Endothelial cell of umbilical vein (primary cell): Measurements from ENCODE around the gene CD200R1L. TPM values are rescaled to one million over a fixed set of nuclear protein-coding genes. Genes with fewer than 3 reads are reported as not detected.

Source experiments
- BruUV-seq: library from RNA; stranded (reverse); fragments of 400-500 nt; replicated peaks from 2 replicates; lab custom pipeline; 2021; lab: Mats Ljungman, UMichigan
- CTCF ChIA-PET: fragments of 300-600, 350-600 bp; sonication (Branson Sonifier 250); formaldehyde crosslinking; loops from one replicate; lab custom pipeline; 2021; ENCODE audit warnings: antibody characterized with exemption, inconsistent platforms; lab: Charles Lee
- POLR2A ChIA-PET: fragments of 300-600, 350-600 bp; sonication (Branson Sonifier 250); formaldehyde crosslinking; loops from one replicate; lab custom pipeline; 2021; ENCODE audit warnings: antibody characterized with exemption, inconsistent platforms; lab: Charles Lee
- DNase-seq: peaks from one replicate; pipeline ENCODE4 v3.0.0-alpha.2; 2011; ENCODE audit warnings: low read depth, low spot score
- FAIRE-seq: peaks from 2 replicates; lab custom pipeline; 2011; peaks lifted over from hg19 to GRCh38; lab: Jason Lieb, UNC
- H2AFZ ChIP-seq: 2 replicates; pipeline ENCODE4 v1.6.0; 2012; ENCODE audit warnings: low read depth, low read length, control low read depth, inconsistent platforms
- H3K27ac ChIP-seq: 2 replicates; pipeline ENCODE4 v1.5.1; 2011; ENCODE audit warnings: low read depth, mild to moderate bottlenecking, control low read depth, low read length, moderate library complexity; ENCODE audit not compliant: insufficient read depth
- H3K27me3 ChIP-seq, 2 experiments: 2 replicates each; pipeline versions ENCODE4 v1.6.0 to v1.6.1; 2011; ENCODE audit warnings: low read length in 2 of 2, mixed read lengths in 1 of 2; ENCODE audit not compliant: control insufficient read depth in 2 of 2, insufficient read depth in 2 of 2
- H3K36me3 ChIP-seq, 2 experiments: 2 replicates in 1 of 2; 3 replicates in 1 of 2; pipeline ENCODE4 v1.5.1; 2011; ENCODE audit warnings: low read length in 2 of 2, mild to moderate bottlenecking in 1 of 2, moderate library complexity in 1 of 2; ENCODE audit not compliant: control insufficient read depth in 2 of 2, insufficient read depth in 2 of 2; ENCODE audit errors: extremely low read depth in 1 of 2
- H3K4me1 ChIP-seq: 3 replicates; pipeline ENCODE4 v1.5.1; 2011; ENCODE audit warnings: mild to moderate bottlenecking, low read length; ENCODE audit not compliant: control insufficient read depth, insufficient read depth; ENCODE audit errors: extremely low read depth
- H3K4me2 ChIP-seq: 2 replicates; pipeline ENCODE4 v1.6.1; 2011; ENCODE audit warnings: low read length, control low read depth, mixed read lengths; ENCODE audit not compliant: insufficient read depth
- H3K4me3 ChIP-seq, 3 experiments: fragments of 200-600 bp in 1 of 3; sonication (generic), shearing (Covaris generic) in 1 of 3; replicated peaks in 1 of 3; 2 replicates each; pipeline ENCODE4 v1.5.1; 2011 to 2016; ENCODE audit warnings: control low read depth in 3 of 3, low read length in 3 of 3, mild to moderate bottlenecking in 2 of 3, inconsistent platforms in 1 of 3, low read depth in 1 of 3, moderate library complexity in 1 of 3; ENCODE audit not compliant: insufficient read depth in 1 of 3
- H3K79me2 ChIP-seq: 2 replicates; pipeline ENCODE4 v1.6.0; 2012; ENCODE audit warnings: low read length, inconsistent platforms; ENCODE audit not compliant: control insufficient read depth, insufficient read depth
- H3K9ac ChIP-seq: replicated peaks from 2 replicates; pipeline ENCODE3; 2011; ENCODE audit warnings: low read length, control low read depth; ENCODE audit not compliant: insufficient read depth; ENCODE audit errors: extremely low read depth
- H3K9me1 ChIP-seq: replicated peaks from 3 replicates; pipeline ENCODE4 v1.6.0; 2011; ENCODE audit warnings: mild to moderate bottlenecking, low read length; ENCODE audit not compliant: control insufficient read depth, insufficient read depth; ENCODE audit errors: extremely low read depth
- H3K9me3 ChIP-seq: replicated peaks from 2 replicates; pipeline ENCODE4 v1.5.1; 2012; ENCODE audit warnings: low read length, inconsistent platforms; ENCODE audit not compliant: control insufficient read depth, insufficient read depth
- H4K20me1 ChIP-seq: replicated peaks from 2 replicates; pipeline ENCODE3; 2011; ENCODE audit warnings: mild to moderate bottlenecking, low read length; ENCODE audit not compliant: control insufficient read depth, insufficient read depth; ENCODE audit errors: extremely low read depth
- CTCF ChIP-seq, 2 donors: IDR thresholded peaks; 1 replicate in 1 of 2; 2 replicates in 1 of 2; pipeline ENCODE4 v1.5.1; 2011; ENCODE audit warnings: low read length in 2 of 2, mild to moderate bottlenecking in 2 of 2, moderate library complexity in 2 of 2, control low read depth in 1 of 2, inconsistent platforms in 1 of 2, low read depth in 1 of 2; ENCODE audit not compliant: insufficient read depth in 1 of 2; ENCODE audit errors: extremely low read depth in 1 of 2
- EZH2 ChIP-seq: IDR thresholded peaks from 2 replicates; pipeline ENCODE4 v1.6.1; 2012; ENCODE audit warnings: borderline replicate concordance, low read depth, mild to moderate bottlenecking, moderate library complexity, low read length, inconsistent platforms; ENCODE audit not compliant: severe bottlenecking
- FOS ChIP-seq: IDR thresholded peaks from 2 replicates; pipeline ENCODE4 v1.6.1; 2011; ENCODE audit warnings: mild to moderate bottlenecking, low read length, moderate library complexity, borderline replicate concordance; ENCODE audit not compliant: insufficient read depth
- GATA2 ChIP-seq: IDR thresholded peaks from 2 replicates; pipeline ENCODE4 v1.7.0; 2011; ENCODE audit warnings: low read depth, mild to moderate bottlenecking, moderate library complexity, mixed read lengths, low read length; ENCODE audit not compliant: insufficient read length, insufficient read depth
- JUN ChIP-seq: IDR thresholded peaks from 2 replicates; pipeline ENCODE4 v1.6.1; 2011; ENCODE audit warnings: borderline replicate concordance, low read depth; ENCODE audit not compliant: insufficient read length, insufficient read depth
- MAX ChIP-seq: IDR thresholded peaks from 2 replicates; pipeline ENCODE4 v1.6.1; 2011; ENCODE audit not compliant: insufficient read depth, insufficient read length
- MYC ChIP-seq: IDR thresholded peaks from one replicate; pipeline ENCODE4 v1.6.1; 2011; ENCODE audit warnings: mild to moderate bottlenecking, low read depth, low read length
- POLR2A ChIP-seq: IDR thresholded peaks from 2 replicates; pipeline ENCODE4 v1.6.1; 2012; ENCODE audit warnings: low read depth, mild to moderate bottlenecking, control low read depth, low read length
- POLR2AphosphoS5 ChIP-seq: IDR thresholded peaks from 2 replicates; pipeline ENCODE4 v1.6.1; 2012; ENCODE audit warnings: low read depth, mild to moderate bottlenecking, control low read depth, low read length, moderate library complexity; ENCODE audit not compliant: insufficient read depth
- dilution Hi-C: fragments of 300-500 bp; cut with MboI; formaldehyde crosslinking; loops from one replicate; pipeline ENCODE4 v1.15.0; 2019; ENCODE audit warnings: low sequenced_read_pairs; ENCODE audit not compliant: extremely low pct_ligation_motif_present
- intact Hi-C: fragments of 100-400 bp; cut with micrococcal nuclease; formaldehyde crosslinking; loops from one replicate; pipeline ENCODE4 v1.10.0; 2022
- polyA plus RNA-seq, 4 experiments: library from polyadenylated mRNA; depleted of rRNA in 3 of 4; stranded (reverse) in 3 of 4; unstranded in 1 of 4; fragments of >200 nt; gene quantifications; 2 replicates each; pipeline versions ENCODE4 v1.2.1 to v1.2.3, GENCODE V29; 2011 to 2012; ENCODE audit warnings: missing spikeins in 1 of 4
- total RNA-seq: library from RNA; stranded (reverse); gene quantifications from 2 replicates; pipeline ENCODE4 v1.2.3, GENCODE V29; 2021

The CD200R1L gene
- total and polyA plus RNA-seq, 2 donors (not counting 3 experiments of a cell fraction or from before 2014, with no cell fraction given) = not detected

GRCh38 chr3:112804021-112804420, 42.6 kb downstream of the CD200R1L start:
- no peaks in the 10 kb centered on the region for H3K9me3 ChIP-seq
- H4K20me1 ChIP-seq = no peaks in the 10 kb centered on the region
- no peaks in the 10 kb centered on the region for H3K36me3 ChIP-seq
- FAIRE-seq (no peak), DNase-seq (no peak)
- H3K4me1 ChIP-seq = no peaks in the 10 kb centered on the region
- no peak overlapping the region for H3K27ac ChIP-seq
- intact Hi-C loops (no loop called here), dilution Hi-C loops (no loop called here)
- peaks cover 0 to 6% of the 10 kb centered on the region in 2 experiments for H3K27me3 ChIP-seq
- no peak overlapping the region for H3K4me2 ChIP-seq
- H3K4me3 ChIP-seq = no peak overlapping the region
- no peak for TF ChIP-seq MAX
- no peak for TF ChIP-seq EZH2
- no peak for TF ChIP-seq GATA2
- no peak for TF ChIP-seq CTCF (IDR thresholded peaks at IDR 0.05; ENCODE audit: extremely low read depth in 1 of 2, insufficient read depth in 1 of 2, low read depth in 1 of 2, low read length in 2 of 2)
- TF ChIP-seq FOS = no peak
- TF ChIP-seq POLR2A = no peak
- TF ChIP-seq JUN = no peak
- TF ChIP-seq POLR2AphosphoS5 = no peak
- no peak for TF ChIP-seq MYC
- H3K9me1 ChIP-seq = no peaks in the 10 kb centered on the region
- H2AFZ ChIP-seq = no peak overlapping the region
- ChIA-PET CTCF (interaction anchor here (1.0 kb wide), 1 partner anchor 10 kb away, joined by 3 read pairs; no protein-coding TSS in a partner anchor), POLR2A (no interaction called here)
- H3K79me2 ChIP-seq = no peaks in the 10 kb centered on the region
- no peak overlapping the region for H3K9ac ChIP-seq
- BruUV-seq = no TSS peak
